Measurements from ENCODE around the gene DCBLD1. TPM values are rescaled to one million over a fixed set of nuclear protein-coding genes. Genes with fewer than 3 reads are reported as not detected.

DCBLD1 gene
- total RNA-seq, 1 donor from 2014 or later, result 30.1 TPM

DNA sequence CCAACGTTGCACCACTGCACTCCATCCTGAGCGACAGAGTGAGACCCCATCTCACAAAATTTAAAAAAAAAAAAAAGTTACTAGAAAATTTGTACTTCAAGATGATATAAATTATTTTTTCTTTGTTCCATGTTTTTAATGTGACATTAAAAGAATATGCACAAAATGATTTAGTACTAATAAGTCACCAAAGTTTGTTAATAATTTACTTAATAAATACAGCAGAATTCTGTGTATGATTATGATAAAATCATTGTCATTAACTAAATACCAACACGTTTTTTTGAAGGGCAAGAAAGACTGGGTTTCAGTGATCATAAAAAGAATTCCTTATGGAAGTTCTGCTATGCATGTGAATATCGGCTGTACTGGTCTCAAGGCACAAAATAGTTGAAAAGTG, 91.7 kb downstream of the DCBLD1 start:
- no peaks in the 10 kb centered on the region for H3K4me1 Mint-ChIP-seq
- no peak for DNase-seq (ENCODE audit: low spot score in 2 of 2, unreplicated experiment in 2 of 2)
- H3K4me3 Mint-ChIP-seq, result no peak overlapping the region
- H3K27ac Mint-ChIP-seq, result no peak overlapping the region
- TF ChIP-seq, protein P1, sequence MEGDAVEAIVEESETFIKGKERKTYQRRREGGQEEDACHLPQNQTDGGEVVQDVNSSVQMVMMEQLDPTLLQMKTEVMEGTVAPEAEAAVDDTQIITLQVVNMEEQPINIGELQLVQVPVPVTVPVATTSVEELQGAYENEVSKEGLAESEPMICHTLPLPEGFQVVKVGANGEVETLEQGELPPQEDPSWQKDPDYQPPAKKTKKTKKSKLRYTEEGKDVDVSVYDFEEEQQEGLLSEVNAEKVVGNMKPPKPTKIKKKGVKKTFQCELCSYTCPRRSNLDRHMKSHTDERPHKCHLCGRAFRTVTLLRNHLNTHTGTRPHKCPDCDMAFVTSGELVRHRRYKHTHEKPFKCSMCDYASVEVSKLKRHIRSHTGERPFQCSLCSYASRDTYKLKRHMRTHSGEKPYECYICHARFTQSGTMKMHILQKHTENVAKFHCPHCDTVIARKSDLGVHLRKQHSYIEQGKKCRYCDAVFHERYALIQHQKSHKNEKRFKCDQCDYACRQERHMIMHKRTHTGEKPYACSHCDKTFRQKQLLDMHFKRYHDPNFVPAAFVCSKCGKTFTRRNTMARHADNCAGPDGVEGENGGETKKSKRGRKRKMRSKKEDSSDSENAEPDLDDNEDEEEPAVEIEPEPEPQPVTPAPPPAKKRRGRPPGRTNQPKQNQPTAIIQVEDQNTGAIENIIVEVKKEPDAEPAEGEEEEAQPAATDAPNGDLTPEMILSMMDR (IDR thresholded peaks at IDR 0.05; ENCODE audit: unreplicated experiment), result no peak
- no peaks in the 10 kb centered on the region for H3K9me3 Mint-ChIP-seq
- H3K36me3 Mint-ChIP-seq, result peaks cover 32% of the 10 kb centered on the region
- no peaks in the 10 kb centered on the region for H3K27me3 Mint-ChIP-seq (ENCODE audit: low read depth)

DNA sequence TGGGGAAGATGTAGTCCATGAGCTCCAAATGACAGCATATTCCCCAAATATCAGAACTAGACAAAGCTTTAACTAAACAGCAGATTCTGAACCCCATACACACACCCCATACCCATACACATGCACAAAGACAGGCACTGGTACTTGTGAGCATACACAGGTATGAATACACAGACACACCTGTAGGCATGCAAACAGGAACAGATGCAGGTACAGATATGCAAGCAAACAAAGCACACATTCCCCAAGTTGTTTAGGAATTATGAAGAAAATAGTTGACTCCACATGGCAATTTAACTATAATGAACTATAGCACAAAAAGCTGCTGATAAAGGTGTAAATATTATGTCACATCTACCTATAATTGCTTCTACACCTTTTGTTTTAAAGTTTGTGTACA, 103.2 kb downstream of the DCBLD1 start:
- Mint-ChIP-seq H3K27me3 (ENCODE audit: low read depth) (no peaks in the 10 kb centered on the region), H3K4me1 (no peaks in the 10 kb centered on the region)

DNA sequence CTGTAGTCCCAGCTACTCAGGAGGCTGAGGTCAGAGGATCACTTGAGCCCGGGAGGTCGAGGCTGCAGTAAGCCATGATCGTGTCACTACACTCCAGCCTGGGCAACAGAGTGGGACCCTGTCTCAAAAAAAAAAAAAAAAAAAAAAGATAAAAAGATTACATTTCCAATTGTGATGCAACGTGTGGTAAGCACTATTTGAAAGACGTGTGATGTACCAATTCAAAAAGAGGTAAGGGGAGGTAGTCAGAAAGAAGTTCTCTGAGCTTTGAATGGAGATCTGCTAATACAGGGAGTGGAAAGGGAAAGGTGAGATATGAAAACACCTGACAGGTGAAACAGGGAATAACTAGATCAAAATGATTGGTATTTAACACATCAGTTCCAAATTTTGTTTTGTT, 108.0 kb downstream of the DCBLD1 start:
- TF ChIP-seq, protein P1 (IDR thresholded peaks at IDR 0.05; ENCODE audit: unreplicated experiment), result no peak
- Mint-ChIP-seq H3K4me1 (no peaks in the 10 kb centered on the region), H3K9me3 (peaks cover 4% of the 10 kb centered on the region), H3K4me3 (no peak overlapping the region), H3K36me3 (peaks cover 32% of the 10 kb centered on the region), H3K27ac (no peak overlapping the region), H3K27me3 (ENCODE audit: low read depth) (no peaks in the 10 kb centered on the region)
- no peak for DNase-seq (ENCODE audit: low spot score in 2 of 2, unreplicated experiment in 2 of 2)

More for the DNA sequence above, 103.2 kb downstream of the DCBLD1 start:
- peaks cover 6% of the 10 kb centered on the region for H3K9me3 Mint-ChIP-seq
- TF ChIP-seq, protein P1 (IDR thresholded peaks at IDR 0.05; ENCODE audit: unreplicated experiment), result no peak
- DNase-seq (ENCODE audit: low spot score in 2 of 2, unreplicated experiment in 2 of 2), result no peak
- H3K36me3 Mint-ChIP-seq, result peaks cover 41% of the 10 kb centered on the region
- H3K4me3 Mint-ChIP-seq, result no peak overlapping the region
- H3K27ac Mint-ChIP-seq, result no peak overlapping the region

DNA sequence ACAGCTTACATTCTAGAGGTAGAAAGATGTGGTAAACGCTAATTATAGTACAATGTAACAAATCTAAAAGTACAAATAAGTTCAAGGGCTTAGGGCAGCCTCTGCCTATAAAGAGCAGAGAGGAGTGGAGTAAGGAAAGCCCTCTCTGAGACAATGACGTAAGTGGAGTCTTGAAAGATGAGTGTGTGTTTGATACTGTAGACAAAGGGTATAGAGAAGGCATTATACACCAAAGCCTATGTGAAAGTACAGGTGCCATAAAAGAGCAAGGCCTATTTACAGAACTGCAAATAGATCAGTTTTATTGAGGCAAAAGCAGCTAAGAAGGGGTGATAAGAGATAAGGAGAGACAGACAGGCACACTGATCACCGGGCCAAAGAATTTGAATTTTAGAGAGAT, 108.9 kb downstream of the DCBLD1 start:
- Mint-ChIP-seq H3K9me3 (peaks cover 14% of the 10 kb centered on the region), H3K4me3 (no peak overlapping the region), H3K36me3 (peaks cover 38% of the 10 kb centered on the region), H3K4me1 (no peaks in the 10 kb centered on the region), H3K27me3 (ENCODE audit: low read depth) (no peaks in the 10 kb centered on the region), H3K27ac (peak overlapping the region; percentile 50)
- TF ChIP-seq, protein P1 (IDR thresholded peaks at IDR 0.05; ENCODE audit: unreplicated experiment), result no peak
- no peak for DNase-seq (ENCODE audit: low spot score in 2 of 2, unreplicated experiment in 2 of 2)

DNA sequence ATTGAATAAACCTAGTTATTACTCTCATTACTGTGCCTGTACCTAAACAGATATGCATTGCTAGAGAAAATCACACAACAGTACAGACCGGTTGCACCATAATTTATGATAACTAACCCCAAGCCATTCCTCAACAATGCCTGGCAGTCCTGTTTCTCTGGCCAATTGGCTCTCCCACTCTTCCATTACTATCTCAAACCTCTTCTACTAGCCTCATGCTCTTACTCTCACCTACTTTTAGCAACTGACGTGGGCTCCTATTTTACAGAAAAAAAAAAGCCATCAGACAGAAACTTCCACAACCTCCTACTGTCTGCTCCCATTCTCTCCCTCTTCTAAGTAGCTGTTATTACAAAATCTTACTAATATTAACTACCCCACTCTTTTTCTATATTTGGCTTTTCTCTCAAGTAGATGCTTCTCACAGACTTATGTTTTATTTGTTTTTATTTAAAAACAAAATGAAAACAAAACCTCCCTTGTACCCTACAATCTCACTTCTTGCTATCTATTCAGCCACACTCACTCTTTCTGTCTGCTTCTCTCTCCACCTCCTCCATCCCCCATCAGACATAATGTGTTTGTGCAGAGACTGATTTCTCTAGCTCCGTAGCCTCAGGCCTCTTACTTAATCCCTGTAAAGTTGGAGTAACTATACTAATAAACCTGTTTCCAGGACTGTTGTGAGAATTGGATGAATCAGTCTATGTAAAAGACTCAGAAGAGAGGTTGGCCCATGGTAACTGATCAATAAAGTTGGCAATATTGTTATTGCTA, 110.7 kb downstream of the DCBLD1 start:
- TF ChIP-seq, protein P1 (IDR thresholded peaks at IDR 0.05; ENCODE audit: unreplicated experiment), result no peak
- Mint-ChIP-seq H3K4me3 (no peak overlapping the region), H3K27ac (no peak overlapping the region), H3K36me3 (peaks cover 48% of the 10 kb centered on the region), H3K4me1 (no peaks in the 10 kb centered on the region), H3K9me3 (peaks cover 27% of the 10 kb centered on the region), H3K27me3 (ENCODE audit: low read depth) (no peaks in the 10 kb centered on the region)
- DNase-seq (ENCODE audit: low spot score in 2 of 2, unreplicated experiment in 2 of 2), result no peak

All from mesothelial cell of epicardium (in vitro differentiated cells).